ENCODE data around the gene SPO11.

Gene SPO11

GRCh38 chr20:57371363-57371762 is 41.8 kb downstream of the SPO11 start:
- no peak for TF ChIP-seq YY1 (IDR thresholded peaks at IDR 0.05; ENCODE audit: low read depth)
- no peak for TF ChIP-seq USF1 (IDR thresholded peaks at IDR 0.05)
- TF ChIP-seq CEBPB (IDR thresholded peaks at IDR 0.05), result no peak
- no peak for TF ChIP-seq MAX (IDR thresholded peaks at IDR 0.05)
- TF ChIP-seq TCF12 (IDR thresholded peaks at IDR 0.05; ENCODE audit: low read depth), result no peak
- no peak for TF ChIP-seq EGR1 (IDR thresholded peaks at IDR 0.05)
- TF ChIP-seq EP300 (IDR thresholded peaks at IDR 0.05; ENCODE audit: borderline replicate concordance), result no peak
- no peak for TF ChIP-seq REST (IDR thresholded peaks at IDR 0.05; ENCODE audit: low read depth)
- no peak for TF ChIP-seq CREB1 (IDR thresholded peaks at IDR 0.05; ENCODE audit: low read depth)
- TF ChIP-seq ZBTB7A (IDR thresholded peaks at IDR 0.05; ENCODE audit: low read depth), result no peak
- no peak for TF ChIP-seq TEAD4 (IDR thresholded peaks at IDR 0.05)

- TF ChIP-seq EP300 (IDR thresholded peaks at IDR 0.05; ENCODE audit: borderline replicate concordance), result no peak
- TF ChIP-seq TCF12 (IDR thresholded peaks at IDR 0.05; ENCODE audit: low read depth), result no peak
- TF ChIP-seq REST (IDR thresholded peaks at IDR 0.05; ENCODE audit: low read depth), result no peak
- TF ChIP-seq ZBTB7A (IDR thresholded peaks at IDR 0.05; ENCODE audit: low read depth), result no peak
- TF ChIP-seq YY1 (IDR thresholded peaks at IDR 0.05; ENCODE audit: low read depth), result no peak
- TF ChIP-seq USF1 (IDR thresholded peaks at IDR 0.05), result no peak
- no peak for TF ChIP-seq EGR1 (IDR thresholded peaks at IDR 0.05)
- TF ChIP-seq FOXM1 (IDR thresholded peaks at IDR 0.05; ENCODE audit: borderline replicate concordance, low read depth), result no peak
- no peak for TF ChIP-seq CEBPB (IDR thresholded peaks at IDR 0.05)
- no peak for TF ChIP-seq CREB1 (IDR thresholded peaks at IDR 0.05; ENCODE audit: low read depth)
- no peak for TF ChIP-seq RAD21 (IDR thresholded peaks at IDR 0.05; ENCODE audit: low read depth)
- TF ChIP-seq NFIC (IDR thresholded peaks at IDR 0.05), result no peak
- no peak for TF ChIP-seq MAX (IDR thresholded peaks at IDR 0.05)
Observed at GRCh38 chr20:57372157-57372556, 42.6 kb downstream of the SPO11 start.

- TF ChIP-seq USF1 (IDR thresholded peaks at IDR 0.05) (no peak), TEAD4 (IDR thresholded peaks at IDR 0.05) (no peak), YY1 (IDR thresholded peaks at IDR 0.05; ENCODE audit: low read depth) (no peak), NFIC (IDR thresholded peaks at IDR 0.05) (no peak), CREB1 (IDR thresholded peaks at IDR 0.05; ENCODE audit: low read depth) (no peak), ZBTB7A (IDR thresholded peaks at IDR 0.05; ENCODE audit: low read depth) (no peak)
Observed at GRCh38 chr20:57372581-57373350, 43.2 kb downstream of the SPO11 start.

GRCh38 chr20:57374343-57374930 is 44.8 kb downstream of the SPO11 start:
- TF ChIP-seq TAF1 (IDR thresholded peaks at IDR 0.05; ENCODE audit: low read depth) (no peak), USF1 (IDR thresholded peaks at IDR 0.05) (no peak), CREB1 (IDR thresholded peaks at IDR 0.05; ENCODE audit: low read depth) (no peak), NFIC (IDR thresholded peaks at IDR 0.05) (no peak), FOXM1 (IDR thresholded peaks at IDR 0.05; ENCODE audit: borderline replicate concordance, low read depth) (no peak), MAX (IDR thresholded peaks at IDR 0.05) (no peak)

Measured in Ishikawa (cell line).